Measurements from ENCODE around the gene G2E3. TPM values are rescaled to one million over a fixed set of nuclear protein-coding genes. Genes with fewer than 3 reads are reported as not detected.

The G2E3 gene
- total RNA-seq, 4 donors from 2014 or later: 7.8 to 16.4 (median 9.8) TPM

DNA sequence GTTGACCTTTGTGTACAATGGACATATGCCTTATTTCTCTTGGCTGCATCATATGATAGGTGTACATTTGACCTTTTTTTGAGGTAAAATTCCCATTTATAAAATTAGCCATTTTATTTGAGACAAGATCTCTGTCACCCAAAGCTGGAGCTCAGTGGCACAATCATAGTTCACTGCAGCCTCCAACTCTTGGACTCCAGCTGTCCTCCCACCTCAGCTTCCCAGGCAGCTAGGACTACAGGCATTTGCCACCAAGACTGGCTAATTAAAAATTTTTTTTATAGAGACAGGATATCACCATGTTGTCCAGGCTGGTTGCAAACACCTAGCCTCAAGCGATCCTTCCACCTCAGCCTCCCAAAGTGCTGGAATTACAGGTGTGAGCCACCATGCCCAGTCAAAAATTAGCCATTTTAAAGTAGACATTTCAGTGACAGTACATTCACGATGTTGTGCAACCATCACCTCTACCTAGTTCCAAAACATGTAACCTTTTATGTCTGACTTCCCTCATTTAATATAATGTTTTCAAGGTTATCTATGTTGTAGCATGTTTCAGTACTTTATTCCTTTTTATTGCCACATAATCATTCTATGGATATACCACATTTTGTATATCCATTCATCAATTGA, 5.4 kb downstream of the G2E3 start:
- ATAC-seq (ENCODE audit: low FRiP score) (no peak), DNase-seq (ENCODE audit: low spot score) (no peak)
- TF ChIP-seq, protein P1, sequence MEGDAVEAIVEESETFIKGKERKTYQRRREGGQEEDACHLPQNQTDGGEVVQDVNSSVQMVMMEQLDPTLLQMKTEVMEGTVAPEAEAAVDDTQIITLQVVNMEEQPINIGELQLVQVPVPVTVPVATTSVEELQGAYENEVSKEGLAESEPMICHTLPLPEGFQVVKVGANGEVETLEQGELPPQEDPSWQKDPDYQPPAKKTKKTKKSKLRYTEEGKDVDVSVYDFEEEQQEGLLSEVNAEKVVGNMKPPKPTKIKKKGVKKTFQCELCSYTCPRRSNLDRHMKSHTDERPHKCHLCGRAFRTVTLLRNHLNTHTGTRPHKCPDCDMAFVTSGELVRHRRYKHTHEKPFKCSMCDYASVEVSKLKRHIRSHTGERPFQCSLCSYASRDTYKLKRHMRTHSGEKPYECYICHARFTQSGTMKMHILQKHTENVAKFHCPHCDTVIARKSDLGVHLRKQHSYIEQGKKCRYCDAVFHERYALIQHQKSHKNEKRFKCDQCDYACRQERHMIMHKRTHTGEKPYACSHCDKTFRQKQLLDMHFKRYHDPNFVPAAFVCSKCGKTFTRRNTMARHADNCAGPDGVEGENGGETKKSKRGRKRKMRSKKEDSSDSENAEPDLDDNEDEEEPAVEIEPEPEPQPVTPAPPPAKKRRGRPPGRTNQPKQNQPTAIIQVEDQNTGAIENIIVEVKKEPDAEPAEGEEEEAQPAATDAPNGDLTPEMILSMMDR (IDR thresholded peaks at IDR 0.05): no peak

DNA sequence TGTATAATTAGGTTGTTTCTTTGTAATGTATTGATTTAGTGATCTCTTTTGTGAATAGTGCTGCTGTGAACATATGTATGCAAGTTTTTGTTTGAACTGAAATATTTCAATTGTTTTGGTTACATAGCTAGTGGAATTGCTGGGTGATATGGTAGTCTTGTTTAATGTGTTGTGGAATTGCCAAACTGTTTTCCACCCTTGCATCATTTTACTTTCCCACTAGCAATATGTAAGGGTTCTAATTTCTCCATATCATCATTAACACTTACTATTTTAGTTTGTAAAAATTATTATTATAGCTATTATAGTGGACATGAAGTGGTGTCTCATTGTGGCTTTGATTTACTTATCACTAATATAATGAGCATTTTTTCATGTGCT, 5.9 kb downstream of the G2E3 start:
- DNase-seq (ENCODE audit: low spot score) (no peak), ATAC-seq (ENCODE audit: low FRiP score) (no peak)
- TF ChIP-seq, protein P1 (IDR thresholded peaks at IDR 0.05): no peak

- TF ChIP-seq, protein P1 (IDR thresholded peaks at IDR 0.05): no peak
- ATAC-seq (ENCODE audit: low FRiP score) (no peak), DNase-seq (ENCODE audit: low spot score) (no peak)
These were observed 10.4 kb downstream of the G2E3 start for GRCh38 chr14:30569216-30569902.

DNA sequence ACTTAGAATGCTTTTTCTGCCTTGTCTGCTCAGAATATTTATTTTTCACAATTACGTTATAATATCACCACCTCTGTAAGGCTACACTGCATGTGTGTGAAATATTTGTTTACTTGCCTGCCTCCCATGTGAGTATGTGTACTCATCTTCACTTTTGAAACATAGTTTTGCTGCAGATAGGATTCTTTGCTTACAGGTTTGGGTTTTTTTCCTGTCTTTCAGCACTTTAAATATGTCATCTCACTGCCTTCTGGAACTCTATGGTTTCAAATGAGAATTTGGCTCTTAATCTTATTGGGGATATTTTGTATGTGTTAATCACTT, 10.9 kb downstream of the G2E3 start:
- no peak for ATAC-seq (ENCODE audit: low FRiP score)

GRCh38 chr14:30572237-30572636, 13.3 kb downstream of the G2E3 start:
- no peak for ATAC-seq (ENCODE audit: low FRiP score)
- TF ChIP-seq, protein P1 (IDR thresholded peaks at IDR 0.05): no peak
- DNase-seq (ENCODE audit: low spot score): no peak

More for the DNA sequence above, 10.9 kb downstream of the G2E3 start:
- TF ChIP-seq, protein P1 (IDR thresholded peaks at IDR 0.05): no peak
- no peak for DNase-seq (ENCODE audit: low spot score)

- no peak for DNase-seq (ENCODE audit: low spot score)
- TF ChIP-seq, protein P1 (IDR thresholded peaks at IDR 0.05): no peak
- no peak for ATAC-seq (ENCODE audit: low FRiP score)
These were observed 13.8 kb downstream of the G2E3 start for GRCh38 chr14:30572771-30573170.

DNA sequence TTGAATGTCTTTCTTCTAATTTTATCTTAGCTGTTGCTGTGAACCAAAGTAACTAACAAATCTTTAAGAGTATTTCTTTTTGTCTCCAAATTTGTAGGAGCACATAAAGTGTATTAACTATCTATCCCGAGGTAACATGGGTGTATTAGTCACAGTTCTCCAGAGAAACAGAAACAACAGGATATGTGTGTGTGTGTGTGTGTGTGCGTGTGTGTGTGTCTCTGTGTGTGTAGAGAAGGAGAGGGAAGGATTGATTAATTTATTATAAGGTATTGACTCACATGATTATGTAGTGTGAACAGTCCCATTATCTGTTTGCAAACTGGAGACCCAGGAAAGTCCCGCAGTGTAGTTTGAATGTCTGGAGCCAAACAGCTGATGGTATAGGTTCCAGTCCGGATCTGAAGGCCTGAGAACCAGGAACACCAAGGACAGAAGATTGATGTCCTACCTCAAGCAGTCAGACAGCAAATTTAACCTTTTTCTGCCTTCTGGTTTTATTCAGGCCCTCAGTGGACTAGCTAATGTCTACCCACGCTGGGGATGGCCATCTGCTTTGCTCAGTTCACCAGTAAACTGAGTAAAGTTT, 14.4 kb downstream of the G2E3 start:
- no peak for ATAC-seq (ENCODE audit: low FRiP score)
- TF ChIP-seq, protein P1 (IDR thresholded peaks at IDR 0.05): no peak
- DNase-seq (ENCODE audit: low spot score): no peak

Data from omental fat pad (tissue), 4 donors.